ENCODE data around the gene RNF186.
"Not testable (repeated sequence)": the region's sequence is repeated elsewhere in the genome, so short reads cannot be mapped to it uniquely, and the experiment has no call there.

The RNF186 gene

GRCh38 chr1:19825298-19825697, 10.2 kb upstream of the RNF186 start:
- in situ Hi-C loops (cut with MboI; ENCODE audit: low sequenced_read_pairs): no loop called here

GRCh38 chr1:19824541-19824940, 9.5 kb upstream of the RNF186 start:
- in situ Hi-C loops (cut with MboI; ENCODE audit: low sequenced_read_pairs): no loop called here

GRCh38 chr1:19824036-19824435, 9.0 kb upstream of the RNF186 start:
- in situ Hi-C loops (cut with MboI; ENCODE audit: low sequenced_read_pairs): no loop called here

GRCh38 chr1:19819701-19820100, 4.6 kb upstream of the RNF186 start:
- in situ Hi-C loops (cut with MboI; ENCODE audit: low sequenced_read_pairs): no loop called here

GRCh38 chr1:19818324-19818723, 3.2 kb upstream of the RNF186 start:
- in situ Hi-C loops (cut with MboI; ENCODE audit: low sequenced_read_pairs): no loop called here

GRCh38 chr1:19817160-19817559, 2.1 kb upstream of the RNF186 start:
- in situ Hi-C loops (cut with MboI; ENCODE audit: low sequenced_read_pairs): no loop called here

GRCh38 chr1:19816737-19817086, 1.6 kb upstream of the RNF186 start:
- in situ Hi-C loops (cut with MboI; ENCODE audit: low sequenced_read_pairs): not testable (repeated sequence)

GRCh38 chr1:19815801-19816736, 986 bp upstream of the RNF186 start:
- in situ Hi-C loops (cut with MboI; ENCODE audit: low sequenced_read_pairs): no loop called here

GRCh38 chr1:19814244-19814661, 830 bp downstream of the RNF186 start:
- in situ Hi-C loops (cut with MboI; ENCODE audit: low sequenced_read_pairs): no loop called here

- in situ Hi-C loops (cut with MboI; ENCODE audit: low sequenced_read_pairs): no loop called here
Observed at GRCh38 chr1:19813643-19813960, 1.5 kb downstream of the RNF186 start.

GRCh38 chr1:19812875-19813642, 2.0 kb downstream of the RNF186 start:
- in situ Hi-C loops (cut with MboI; ENCODE audit: low sequenced_read_pairs): no loop called here

GRCh38 chr1:19811206-19811851, 3.8 kb downstream of the RNF186 start:
- in situ Hi-C loops (cut with MboI; ENCODE audit: low sequenced_read_pairs): no loop called here

- in situ Hi-C loops (cut with MboI; ENCODE audit: low sequenced_read_pairs): no loop called here
Observed at GRCh38 chr1:19809044-19809750, 5.9 kb downstream of the RNF186 start.

- in situ Hi-C loops (cut with MboI; ENCODE audit: low sequenced_read_pairs): no loop called here
Observed at GRCh38 chr1:19808351-19808750, 6.7 kb downstream of the RNF186 start.

- in situ Hi-C loops (cut with MboI; ENCODE audit: low sequenced_read_pairs): no loop called here
Observed at GRCh38 chr1:19804831-19805251, 10.2 kb downstream of the RNF186 start.

GRCh38 chr1:19802269-19802668, 12.8 kb downstream of the RNF186 start:
- in situ Hi-C loops (cut with MboI; ENCODE audit: low sequenced_read_pairs): no loop called here

GRCh38 chr1:19800076-19800804, 14.8 kb downstream of the RNF186 start:
- in situ Hi-C loops (cut with MboI; ENCODE audit: low sequenced_read_pairs): no loop called here

- in situ Hi-C loops (cut with MboI; ENCODE audit: low sequenced_read_pairs): no loop called here
Observed at GRCh38 chr1:19799230-19800075, 15.6 kb downstream of the RNF186 start, which contains the start of gene TMCO4. Gene TMCO4 (minus strand): TSS chr1:19799916. CDS start chr1:19780758, 19,158 bp downstream.

GRCh38 chr1:19798486-19799229, 16.4 kb downstream of the RNF186 start:
- in situ Hi-C loops (cut with MboI; ENCODE audit: low sequenced_read_pairs): no loop called here
